HTERT RPE-1 (cell line): ENCODE data around the gene SHISAL1.

Experiments used
- in situ Hi-C: fragments of 300-500 bp; cut with MboI; formaldehyde crosslinking; loops from 4 replicates; pipeline ENCODE4 v1.14.3; 2020; ENCODE audit warnings: low sequenced_read_pairs

Gene SHISAL1

DNA sequence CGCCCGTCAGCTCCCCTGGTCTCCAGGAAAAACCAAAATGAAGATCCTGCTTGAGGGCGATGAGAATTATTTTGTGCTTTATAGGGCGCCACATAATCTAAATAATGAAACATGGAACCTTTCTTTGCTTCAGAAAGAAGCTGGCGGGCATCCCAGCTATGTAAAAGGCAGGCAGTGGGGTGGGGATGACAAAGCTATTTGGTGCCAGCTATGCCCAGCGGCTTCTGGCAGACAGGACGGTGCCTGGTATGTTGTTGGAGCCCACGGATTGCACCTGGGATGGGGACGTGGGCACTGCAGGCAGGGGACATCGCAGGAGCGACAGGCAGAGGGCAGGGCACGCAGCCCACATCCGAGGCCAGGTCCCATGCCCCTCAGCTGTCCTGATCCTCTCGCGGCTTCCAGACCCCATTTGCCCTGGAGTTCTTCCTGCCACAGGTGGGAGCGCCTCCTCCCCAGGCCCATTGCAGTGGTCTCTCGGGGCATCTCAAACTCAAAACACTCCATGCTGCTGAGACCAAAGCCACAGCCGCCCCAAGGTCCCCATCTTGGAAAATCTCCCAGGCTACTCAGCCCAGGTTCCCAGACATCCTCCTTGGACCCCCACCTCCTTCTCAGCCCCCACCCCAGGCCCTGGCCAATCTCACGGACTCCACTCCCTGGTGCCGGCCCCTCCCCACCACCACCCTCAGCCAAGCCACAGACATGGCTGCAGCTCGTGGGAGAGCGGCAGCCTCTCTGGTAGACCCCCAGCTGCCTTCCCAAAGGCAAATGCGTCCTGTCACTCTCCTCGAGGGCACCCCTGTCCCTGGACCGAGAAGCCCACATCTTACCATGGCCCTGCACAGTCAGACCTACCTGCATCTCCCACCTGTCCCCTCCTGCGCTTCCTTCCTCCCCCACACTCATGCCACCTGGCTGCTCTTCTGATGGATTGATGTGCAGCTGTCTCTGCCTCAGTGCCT lies 45.7 kb downstream of the SHISAL1 start:
- in situ Hi-C loops = no loop called here

GRCh38 chr22:44263547-44263946 lies 49.2 kb downstream of the SHISAL1 start:
- in situ Hi-C loops = no loop called here

- in situ Hi-C loops = no loop called here
Measured at GRCh38 chr22:44261861-44262595, 50.7 kb downstream of the SHISAL1 start.

DNA sequence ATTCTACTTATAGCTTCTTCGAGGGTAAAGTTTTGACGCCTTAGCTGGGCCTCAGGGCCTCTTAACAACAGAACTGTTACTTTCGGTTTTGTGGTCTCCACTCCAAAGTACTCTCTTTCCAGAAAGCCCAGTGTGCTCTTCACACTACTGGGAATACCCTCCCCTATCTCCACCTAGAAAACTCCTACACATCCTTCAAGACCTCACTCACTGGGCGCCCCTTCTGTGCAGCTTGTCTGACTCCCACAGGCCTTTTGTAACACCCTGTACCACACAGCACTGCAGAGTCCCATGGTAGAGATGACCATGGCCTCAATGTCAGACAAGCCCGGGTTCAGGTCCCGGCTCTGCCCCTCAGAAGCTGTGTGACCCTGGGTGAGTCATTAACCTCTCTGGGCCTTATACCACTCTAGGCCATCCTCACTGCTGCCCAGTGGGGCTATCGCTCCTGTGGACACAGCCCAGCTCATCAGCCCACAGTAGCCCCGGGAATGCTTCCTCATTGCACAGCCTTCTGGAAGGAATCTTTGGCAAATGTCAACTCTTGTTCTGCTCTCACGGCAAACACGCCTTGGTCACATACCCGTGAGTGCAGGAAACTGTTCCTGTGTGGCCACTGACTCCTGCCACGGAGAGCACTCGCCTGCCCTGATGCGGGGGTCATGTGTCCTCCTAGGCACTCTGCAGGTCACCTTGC lies 51.4 kb downstream of the SHISAL1 start:
- in situ Hi-C loops = no loop called here

DNA sequence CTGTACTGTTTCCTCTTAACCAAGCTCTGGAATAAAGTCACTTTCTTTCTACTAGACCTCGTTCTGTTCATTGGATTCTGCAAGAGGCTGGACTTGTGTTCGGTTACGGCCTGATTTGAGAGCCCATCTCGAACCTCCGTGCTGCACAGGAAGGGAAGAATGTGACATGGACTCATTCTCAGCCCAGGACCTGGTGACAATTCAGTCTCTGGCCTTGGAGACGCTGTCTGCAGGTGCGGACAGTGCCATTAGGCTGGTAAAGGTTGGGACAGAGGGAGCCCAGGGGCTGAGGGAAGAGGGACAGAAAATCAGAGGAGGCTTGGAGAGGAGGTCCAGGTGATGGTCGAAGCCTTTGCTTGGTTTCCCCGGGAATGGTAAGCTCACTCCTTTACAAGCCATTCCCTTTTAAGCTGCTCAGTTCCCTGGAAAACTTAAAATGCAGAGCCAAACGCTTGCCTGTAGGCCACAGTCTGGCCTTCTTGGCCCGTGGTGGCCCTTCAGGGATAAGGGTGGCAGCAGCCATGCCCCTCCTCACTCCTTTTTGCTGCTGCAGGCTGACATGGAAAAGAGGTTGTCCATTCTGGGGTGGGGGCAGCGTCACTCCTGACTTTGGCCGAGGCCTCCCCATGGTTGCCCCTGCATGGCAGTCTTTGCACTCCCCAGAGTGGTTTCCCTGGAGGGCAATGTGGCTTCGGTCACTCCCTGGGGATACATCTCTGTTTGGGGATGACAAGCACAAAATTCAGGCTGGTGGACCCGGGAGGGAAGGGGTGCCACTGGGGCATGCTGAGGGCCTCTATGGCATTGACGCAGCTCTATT lies 52.3 kb downstream of the SHISAL1 start:
- in situ Hi-C loops = no loop called here

DNA sequence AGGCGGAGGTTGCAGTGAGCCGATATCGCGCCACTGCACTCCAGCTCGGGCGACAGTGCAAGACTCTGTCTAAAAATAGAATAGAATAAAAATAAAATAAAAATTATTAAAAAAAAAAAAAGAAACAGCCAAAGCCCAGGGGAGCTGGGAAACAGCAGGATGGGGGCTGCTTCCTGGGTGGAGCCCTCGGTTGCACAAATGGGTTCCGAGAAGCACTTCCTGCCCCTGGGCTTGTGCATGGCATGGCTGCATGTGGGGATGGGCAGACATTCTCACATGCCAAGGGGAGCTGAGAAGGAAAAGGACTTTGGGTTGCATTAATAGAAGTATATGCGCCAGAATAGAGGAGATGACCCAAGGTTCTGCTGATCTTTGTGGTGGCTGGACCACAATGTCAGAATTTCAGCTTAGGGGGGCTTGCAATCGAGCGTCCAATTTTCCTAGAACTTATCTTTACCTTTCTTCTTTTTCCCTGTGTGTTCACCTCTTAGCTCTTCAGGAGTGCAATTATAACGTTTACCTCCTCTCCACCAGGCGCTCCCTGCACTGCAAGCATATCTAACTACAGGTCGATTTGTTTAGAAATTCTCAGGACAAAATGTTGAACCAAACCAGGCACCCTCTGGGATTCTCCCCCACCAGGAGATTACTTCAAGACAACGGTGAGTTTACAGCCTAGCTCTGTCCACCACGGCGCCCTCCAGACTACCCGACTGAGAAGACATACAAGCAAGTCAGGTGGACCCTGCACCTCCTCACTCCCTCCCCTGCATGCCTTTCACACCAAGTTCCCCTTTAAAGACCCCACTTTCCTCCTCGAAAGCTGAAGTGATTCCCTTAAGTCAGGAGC lies 53.2 kb downstream of the SHISAL1 start:
- in situ Hi-C loops = no loop called here

- in situ Hi-C loops = no loop called here
Measured at GRCh38 chr22:44256556-44257485, 55.9 kb downstream of the SHISAL1 start.

- in situ Hi-C loops = no loop called here
Measured at GRCh38 chr22:44256085-44256484, 56.7 kb downstream of the SHISAL1 start.

- in situ Hi-C loops = no loop called here
Measured at GRCh38 chr22:44254811-44255210, 57.9 kb downstream of the SHISAL1 start.

DNA sequence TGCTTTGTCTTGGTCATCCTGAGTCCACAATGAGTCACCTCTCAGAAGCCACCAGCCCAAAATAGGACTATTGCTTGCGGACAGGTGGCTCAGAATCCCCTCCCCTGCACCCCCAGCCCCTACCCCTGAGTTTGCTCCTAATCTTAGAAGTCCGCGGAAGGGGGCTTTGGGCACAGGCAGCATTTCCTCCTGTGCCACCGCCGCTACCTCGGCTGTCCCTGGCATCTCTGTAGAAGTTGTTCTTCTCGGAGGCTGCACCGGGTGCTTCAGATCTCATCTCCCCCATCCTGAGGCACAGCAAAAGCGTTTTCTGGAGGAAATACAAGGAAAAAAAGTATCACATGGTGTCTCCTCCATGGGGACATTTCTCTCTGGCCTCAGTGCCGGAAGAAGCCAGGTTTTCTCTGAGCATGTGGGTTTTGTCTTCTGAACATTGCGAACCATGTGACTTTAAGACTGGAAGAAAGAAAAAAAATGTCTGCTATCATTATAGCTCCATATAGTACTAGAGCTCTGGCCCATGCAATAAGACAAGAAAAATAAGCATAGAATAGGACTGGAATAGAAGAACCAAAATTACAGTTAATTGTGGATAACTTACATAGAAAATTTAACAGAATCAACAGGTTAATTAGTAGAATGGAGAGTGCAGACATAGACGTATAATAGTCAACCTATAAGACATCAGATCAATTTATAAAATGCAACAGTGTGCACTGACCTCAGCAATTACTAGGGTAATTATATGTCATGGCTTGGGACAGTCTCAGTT lies 63.2 kb downstream of the SHISAL1 start:
- in situ Hi-C loops = no loop called here

GRCh38 chr22:44248926-44249325 lies 63.8 kb downstream of the SHISAL1 start:
- in situ Hi-C loops = no loop called here

DNA sequence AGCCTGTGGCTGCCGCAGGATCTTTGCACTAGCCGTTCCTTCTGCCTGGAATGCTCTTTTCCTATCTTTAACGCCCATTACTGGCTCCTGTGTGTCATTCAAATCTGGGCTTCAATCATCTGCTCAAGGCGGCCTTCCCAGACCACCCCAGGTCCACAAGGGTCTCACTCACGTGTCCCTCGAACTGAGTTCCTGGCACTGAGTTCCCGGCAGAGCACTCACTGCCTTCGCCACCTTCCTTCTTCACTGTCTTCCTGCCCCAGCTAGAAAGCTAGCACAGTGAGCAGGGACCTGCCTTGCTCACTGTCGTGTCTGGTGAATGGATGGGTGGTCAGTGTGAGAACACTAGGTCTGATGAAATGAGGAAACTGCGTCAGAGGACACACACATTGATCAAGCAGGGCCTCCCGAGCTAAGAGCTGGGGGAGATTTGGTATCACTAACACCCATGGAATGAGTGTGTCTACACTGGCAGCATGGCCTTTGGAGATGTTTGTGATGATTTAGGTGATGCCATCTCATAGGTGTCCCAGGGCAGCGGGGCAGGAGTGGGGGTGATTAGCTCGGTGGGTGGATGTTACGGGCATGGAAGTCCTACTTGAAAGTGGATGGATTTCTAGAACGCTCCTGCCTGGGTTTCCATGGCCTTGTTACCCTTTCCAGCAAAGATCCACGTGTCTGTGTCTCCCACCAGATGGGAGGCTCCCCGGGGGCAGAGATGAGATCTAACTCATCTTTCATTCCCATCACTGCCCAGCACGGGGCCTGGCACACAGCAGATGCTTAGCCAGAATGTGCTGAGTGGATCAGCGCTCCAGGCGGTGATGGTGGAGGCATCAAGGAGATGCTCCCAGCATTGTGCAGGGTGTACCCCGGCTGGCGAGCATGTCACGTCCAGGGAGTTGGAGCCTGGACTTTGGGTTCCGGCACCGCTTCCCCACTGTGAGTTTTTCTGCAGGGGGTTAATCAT lies 64.5 kb downstream of the SHISAL1 start:
- in situ Hi-C loops = no loop called here

DNA sequence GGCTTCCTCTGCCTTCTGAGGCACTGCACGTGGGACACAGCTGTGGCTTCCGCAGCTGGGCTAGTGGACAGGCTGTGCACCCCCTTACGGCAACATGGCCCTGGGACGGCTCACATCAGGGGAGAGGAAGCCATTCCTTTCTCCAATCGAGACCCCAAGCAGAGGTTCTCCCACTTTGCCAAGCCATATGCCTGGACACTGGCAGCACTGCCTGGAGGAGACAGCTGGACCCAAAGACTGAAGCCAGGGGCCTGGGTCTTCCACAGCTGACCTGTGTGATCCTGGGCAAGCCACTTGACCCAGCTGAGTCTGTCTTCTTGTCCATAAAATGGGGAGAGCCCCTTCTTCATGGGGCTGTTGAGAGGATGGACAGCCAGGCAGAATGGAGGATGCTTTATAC lies 65.4 kb downstream of the SHISAL1 start:
- in situ Hi-C loops = no loop called here

- in situ Hi-C loops = no loop called here
Measured at GRCh38 chr22:44246615-44247326, 66.0 kb downstream of the SHISAL1 start.

DNA sequence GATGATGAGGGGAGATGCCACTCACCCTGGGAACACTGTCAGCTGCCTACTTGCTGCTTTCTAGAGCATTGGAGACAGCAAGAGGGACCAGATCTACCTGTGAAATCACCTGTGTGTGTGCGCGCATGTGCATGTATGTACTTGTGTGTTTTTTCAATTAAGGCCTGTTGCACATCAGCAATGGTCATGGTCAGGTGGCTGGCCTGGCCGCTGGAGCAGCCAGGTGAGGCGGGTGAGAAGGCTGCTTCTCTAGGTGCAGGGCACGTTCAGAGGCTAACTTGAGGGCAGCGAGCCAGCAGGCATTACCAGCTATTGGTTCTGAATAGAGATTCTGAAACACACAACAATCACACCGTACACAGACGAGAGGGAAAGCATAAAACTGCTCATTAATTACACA lies 66.9 kb downstream of the SHISAL1 start:
- in situ Hi-C loops = no loop called here

DNA sequence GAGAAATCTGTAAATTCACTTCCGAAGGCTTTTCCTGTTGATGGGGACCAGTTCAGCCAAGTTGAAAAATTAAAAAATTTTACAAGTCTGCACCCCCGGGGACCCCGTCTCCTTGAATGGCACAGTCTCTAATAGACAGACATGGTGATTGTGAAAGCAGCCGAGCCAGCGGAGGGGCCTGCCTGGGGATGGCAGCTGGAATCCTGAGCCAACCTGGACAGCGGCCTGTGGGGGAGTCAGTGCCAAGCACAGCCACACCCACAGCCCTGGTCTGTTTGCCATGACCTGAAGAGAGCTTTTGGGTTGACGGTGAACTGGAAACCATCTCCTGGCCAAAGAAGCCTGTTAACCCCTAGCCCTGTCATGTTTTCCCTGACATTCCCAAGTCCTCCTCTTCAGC lies 67.3 kb downstream of the SHISAL1 start:
- in situ Hi-C loops = no loop called here
